Activated CD4-positive, alpha-beta T cell treated with anti-CD3 and anti-CD28 coated beads for 36 hours (primary cell): ENCODE data around the gene NUDT4. TPM values are rescaled to one million over a fixed set of nuclear protein-coding genes. Genes with fewer than 3 reads are reported as not detected.
A peak's percentile ranks its signal among the peaks of the same experiment; 100 is the strongest.
"Not testable (repeated sequence)": the region's sequence is repeated elsewhere in the genome, so short reads cannot be mapped to it uniquely, and the experiment has no call there.

Source experiments
- ATAC-seq: fragments of 200-7000 bp; cut with Tn5 transposase; one replicate; pipeline ENCODE4 v1.10.0; 2021; ENCODE audit warnings: mild to moderate bottlenecking, moderate library complexity
- CTCF ChIA-PET: fragments of 350-600 bp; sonication (Branson Sonifier 250); formaldehyde crosslinking; loops from one replicate; lab custom pipeline; 2021; ENCODE audit warnings: antibody characterized with exemption; lab: Charles Lee
- POLR2A ChIA-PET: fragments of 350-600 bp; sonication (Branson Sonifier 250); formaldehyde crosslinking; loops from one replicate; lab custom pipeline; 2021; ENCODE audit warnings: antibody characterized with exemption, inconsistent platforms; lab: Charles Lee
- DNase-seq: peaks from one replicate; pipeline ENCODE4 v3.0.0-alpha.2; 2020
- H3K27ac Mint-ChIP-seq: one replicate; pipeline ENCODE4 v1.8.0; 2021; ENCODE audit warnings: mixed read lengths
- H3K27me3 Mint-ChIP-seq: one replicate; pipeline ENCODE4 v1.8.0; 2021; ENCODE audit warnings: mixed read lengths
- H3K36me3 Mint-ChIP-seq: one replicate; pipeline ENCODE4 v1.8.0; 2021; ENCODE audit warnings: low read depth, mixed read lengths
- H3K4me1 Mint-ChIP-seq: one replicate; pipeline ENCODE4 v1.8.0; 2021; ENCODE audit warnings: mixed read lengths
- H3K4me3 Mint-ChIP-seq: one replicate; pipeline ENCODE4 v1.8.0; 2021; ENCODE audit warnings: mild to moderate bottlenecking, moderate library complexity, mixed read lengths
- H3K9me3 Mint-ChIP-seq: one replicate; pipeline ENCODE4 v1.8.0; 2021; ENCODE audit warnings: low read depth, mixed read lengths
- intact Hi-C, 2 experiments: fragments of 100-400 bp; cut with DNase I in 1 of 2; cut with micrococcal nuclease in 1 of 2; formaldehyde crosslinking; loops; one replicate each; pipeline versions ENCODE4 v1.14.2 to v1.15.1; 2022 to 2024; cut with DNase I, micrococcal nuclease
- total RNA-seq, 2 experiments: library from RNA; stranded (reverse); gene quantifications; one replicate each; pipeline ENCODE4 v1.2.3, GENCODE V29; 2021

NUDT4 gene
- total RNA-seq, 2 experiments from 2014 or later = 47.5 to 58.7 TPM

DNA sequence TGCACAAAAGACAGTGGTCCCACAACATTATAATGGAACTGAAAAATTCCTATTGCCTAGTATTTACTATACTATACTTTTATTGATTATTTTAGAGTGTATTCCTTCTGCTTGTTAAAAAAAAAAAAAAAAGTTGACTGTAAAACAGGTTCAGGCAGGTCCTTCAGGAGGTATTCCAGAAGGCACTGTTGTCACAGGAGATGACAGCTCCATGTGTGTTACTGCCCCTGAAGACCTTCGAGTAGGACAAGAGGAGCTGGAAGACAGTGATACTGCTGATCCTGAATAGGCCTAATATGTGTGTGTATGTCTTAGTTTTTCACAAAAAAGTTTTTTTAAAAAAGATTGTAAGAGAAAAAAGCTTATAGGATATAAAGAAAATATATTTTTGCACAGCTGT lies 51.7 kb downstream of the NUDT4 start:
- intact Hi-C loops = no loop called here
- CTCF ChIA-PET = interaction anchor here (0.6 to 1.3 kb wide), 3 partner anchors 10 to 674 kb away, joined by 3 to 10 read pairs (median 3); no protein-coding TSS in a partner anchor
- Mint-ChIP-seq H3K4me1 (peaks cover 82% of the 10 kb centered on the region), H3K36me3 (peaks cover 16% of the 10 kb centered on the region), H3K4me3 (no peak overlapping the region), H3K27me3 (no peaks in the 10 kb centered on the region), H3K27ac (no peak overlapping the region), H3K9me3 (no peaks in the 10 kb centered on the region)
- POLR2A ChIA-PET = interaction anchor here (0.7 kb wide), 2 partner anchors 9 to 924 kb away, joined by 3 read pairs; no protein-coding TSS in a partner anchor
- DNase-seq = no peak
- ATAC-seq = no peak

DNA sequence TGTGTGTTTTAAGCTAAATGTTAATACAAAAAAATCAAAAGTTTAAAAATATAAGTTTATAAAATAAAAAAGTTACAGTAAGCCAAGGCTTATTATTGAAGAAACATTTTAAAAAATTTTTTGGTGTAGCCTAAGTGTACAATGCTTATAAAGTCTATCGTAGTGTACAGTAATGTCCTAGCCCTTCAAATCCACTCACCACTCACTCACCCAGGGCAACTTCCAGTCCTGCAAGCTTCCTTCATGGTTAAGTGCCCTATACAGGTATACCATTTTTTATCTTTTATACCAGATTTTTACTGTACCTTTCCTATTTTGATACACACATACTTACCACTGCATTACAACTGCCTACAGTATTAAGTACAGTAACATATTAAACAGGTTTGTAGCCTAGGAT lies 52.1 kb downstream of the NUDT4 start:
- no peak for DNase-seq
- peak overlapping the region; percentile 25 for H3K27ac Mint-ChIP-seq

DNA sequence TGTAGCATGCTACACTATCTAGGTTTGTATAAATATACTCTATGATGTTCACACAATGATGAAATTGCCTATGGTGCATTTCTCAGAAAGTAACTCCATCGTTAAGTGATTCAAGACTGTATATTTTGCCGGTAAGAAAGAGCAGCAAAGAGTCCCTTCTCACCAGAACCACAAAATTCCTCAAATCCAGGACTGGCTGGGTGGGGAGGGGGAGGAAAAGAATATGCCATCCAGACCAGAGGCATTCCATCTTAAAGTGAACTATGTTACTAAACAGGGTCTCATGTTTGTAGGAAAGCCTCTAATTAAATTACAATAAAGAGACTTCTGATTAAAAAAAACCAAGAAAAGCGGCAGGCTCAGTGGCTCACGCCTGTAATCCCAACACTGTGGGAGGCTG lies 52.6 kb downstream of the NUDT4 start:
- Mint-ChIP-seq H3K9me3 (no peaks in the 10 kb centered on the region), H3K27ac (no peak overlapping the region), H3K27me3 (no peaks in the 10 kb centered on the region), H3K4me1 (peaks cover 79% of the 10 kb centered on the region), H3K36me3 (peaks cover 16% of the 10 kb centered on the region), H3K4me3 (no peak overlapping the region)
- no peak for ATAC-seq
- intact Hi-C loops = no loop called here
- DNase-seq = no peak
- POLR2A ChIA-PET = no interaction called here
- CTCF ChIA-PET = interaction anchor here (1.3 kb wide), 1 partner anchor 11 kb away, joined by 10 read pairs; no protein-coding TSS in a partner anchor

More for the DNA sequence above, 52.1 kb downstream of the NUDT4 start:
- Mint-ChIP-seq H3K36me3 (peaks cover 16% of the 10 kb centered on the region), H3K4me1 (peaks cover 79% of the 10 kb centered on the region), H3K4me3 (no peak overlapping the region), H3K9me3 (no peaks in the 10 kb centered on the region), H3K27me3 (no peaks in the 10 kb centered on the region)
- CTCF ChIA-PET = interaction anchor here (0.6 to 1.3 kb wide), 3 partner anchors 10 to 673 kb away, joined by 3 to 10 read pairs (median 3); no protein-coding TSS in a partner anchor
- no peak for ATAC-seq
- intact Hi-C loops = no loop called here
- POLR2A ChIA-PET = interaction anchor here (0.7 kb wide), 1 partner anchor 9 kb away, joined by 3 read pairs; no protein-coding TSS in a partner anchor

DNA sequence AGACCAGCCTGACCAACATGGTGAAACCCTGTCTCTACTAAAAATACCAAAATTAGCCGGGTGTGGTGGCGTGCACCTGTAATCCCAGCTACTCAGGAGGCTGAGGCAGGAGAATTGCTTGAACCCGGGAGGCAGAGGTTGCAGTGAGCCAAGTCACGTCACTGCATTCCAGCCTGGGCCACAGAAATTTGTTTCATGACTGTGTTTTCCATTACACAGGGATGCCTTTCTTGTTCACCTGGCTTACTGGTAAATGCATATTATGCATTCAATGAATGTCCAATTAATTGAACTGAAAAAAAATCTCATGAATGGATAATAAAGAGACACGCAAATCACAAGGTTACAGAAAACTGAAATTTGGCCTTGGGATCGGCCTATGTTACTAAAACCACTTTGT lies 54.3 kb downstream of the NUDT4 start:
- ATAC-seq, H3K27me3 Mint-ChIP-seq, H3K9me3 Mint-ChIP-seq, intact Hi-C loops, H3K4me3 Mint-ChIP-seq, H3K27ac Mint-ChIP-seq, DNase-seq, POLR2A ChIA-PET: not testable (repeated sequence)
- Mint-ChIP-seq H3K4me1 (peaks cover 78% of the 10 kb centered on the region), H3K36me3 (peaks cover 15% of the 10 kb centered on the region)
- CTCF ChIA-PET = interaction anchor here (0.6 to 1.9 kb wide), 3 partner anchors 12 to 29 kb away, joined by 3 to 10 read pairs (median 3); no protein-coding TSS in a partner anchor

DNA sequence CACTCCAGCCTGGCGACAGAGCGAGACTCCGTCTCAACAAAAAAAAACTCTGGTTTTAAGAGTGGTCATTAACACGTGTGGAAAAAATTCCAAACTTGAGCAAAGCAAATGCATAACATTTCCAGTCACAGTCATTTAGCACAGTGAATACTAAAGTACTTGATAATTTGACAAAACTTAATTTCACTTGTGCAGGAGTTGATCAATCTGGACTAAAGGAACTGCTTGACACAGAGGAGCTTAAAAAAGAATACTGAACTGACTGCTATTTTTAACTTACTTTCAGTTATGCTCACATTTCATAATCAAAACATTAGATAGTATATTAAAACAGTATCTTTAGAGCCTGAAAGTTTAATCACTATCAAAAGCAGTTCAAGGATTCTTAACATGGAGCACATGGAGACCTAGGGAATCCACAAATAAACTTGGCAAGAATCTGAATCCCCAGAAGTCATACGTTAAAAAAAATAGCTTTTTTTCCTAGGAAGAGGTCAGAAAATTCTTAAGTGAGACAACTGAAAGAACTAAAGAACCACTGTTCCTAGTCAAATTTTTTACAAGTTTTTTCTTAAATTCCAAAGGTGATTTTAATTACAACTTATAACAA lies 56.6 kb downstream of the NUDT4 start:
- Mint-ChIP-seq H3K27me3 (no peaks in the 10 kb centered on the region), H3K27ac (no peak overlapping the region), H3K4me1 (peaks cover 80% of the 10 kb centered on the region), H3K4me3 (no peak overlapping the region), H3K36me3 (peaks cover 19% of the 10 kb centered on the region), H3K9me3 (no peaks in the 10 kb centered on the region)
- DNase-seq (no peak), ATAC-seq (no peak)
- intact Hi-C loops = no loop called here
- POLR2A ChIA-PET = interaction anchor here (1.0 to 1.5 kb wide), 2 partner anchors 20 to 33 kb away, joined by 3 to 4 read pairs; no protein-coding TSS in a partner anchor
- CTCF ChIA-PET = interaction anchor here (1.2 to 6.3 kb wide), 2 partner anchors 12 to 14 kb away, joined by 6 to 55 read pairs; no protein-coding TSS in a partner anchor

DNA sequence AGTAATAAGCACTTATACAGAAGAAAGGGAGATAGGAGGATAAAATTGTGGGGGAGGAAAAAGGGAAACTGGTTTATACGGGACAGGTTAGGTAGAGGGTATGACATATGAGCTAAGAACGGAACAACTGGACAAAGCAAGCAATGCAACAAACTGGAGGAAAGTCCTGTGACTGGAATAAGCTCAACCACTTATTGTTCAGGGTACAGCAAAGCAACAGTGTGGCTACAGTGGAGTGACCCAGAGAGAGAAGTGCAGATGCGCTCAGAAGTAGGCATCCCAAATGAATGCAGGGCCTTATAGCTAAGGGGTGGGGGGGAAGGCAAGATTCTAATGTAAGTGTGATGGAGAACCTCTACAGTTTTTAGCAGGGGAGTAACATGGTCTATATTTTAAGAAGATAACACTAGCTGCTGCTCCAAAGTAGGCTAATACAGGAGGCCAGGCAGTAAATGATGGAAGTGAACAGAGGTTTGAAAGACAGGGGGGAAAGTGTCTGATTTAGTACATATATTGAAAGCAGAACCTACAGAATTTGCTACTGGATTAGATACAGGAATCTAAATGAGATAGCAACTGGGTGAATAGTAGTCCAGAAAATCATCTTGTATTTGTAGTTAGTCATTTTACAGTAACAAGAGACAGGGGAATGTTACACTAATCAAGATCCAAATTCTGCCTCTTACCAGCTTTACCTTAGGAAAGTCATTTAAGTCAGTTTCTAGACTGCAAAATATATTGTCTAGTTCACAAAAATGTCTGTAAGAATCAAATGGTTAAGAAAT lies 60.7 kb downstream of the NUDT4 start:
- no peak for DNase-seq
- ChIA-PET CTCF (interaction anchor here (0.8 to 6.3 kb wide), 4 partner anchors 12 to 33 kb away, joined by 3 to 55 read pairs (median 3); no protein-coding TSS in a partner anchor), POLR2A (interaction anchor here (0.6 to 1.1 kb wide), 3 partner anchors 17 to 41 kb away, joined by 3 to 7 read pairs (median 6); no protein-coding TSS in a partner anchor)
- Mint-ChIP-seq H3K36me3 (peaks cover 17% of the 10 kb centered on the region), H3K4me3 (peak overlapping the region; percentile 99), H3K9me3 (no peaks in the 10 kb centered on the region), H3K4me1 (peaks cover 79% of the 10 kb centered on the region), H3K27ac (peak overlapping the region; percentile 22), H3K27me3 (no peaks in the 10 kb centered on the region)
- ATAC-seq = no peak
- intact Hi-C loops = no loop called here

DNA sequence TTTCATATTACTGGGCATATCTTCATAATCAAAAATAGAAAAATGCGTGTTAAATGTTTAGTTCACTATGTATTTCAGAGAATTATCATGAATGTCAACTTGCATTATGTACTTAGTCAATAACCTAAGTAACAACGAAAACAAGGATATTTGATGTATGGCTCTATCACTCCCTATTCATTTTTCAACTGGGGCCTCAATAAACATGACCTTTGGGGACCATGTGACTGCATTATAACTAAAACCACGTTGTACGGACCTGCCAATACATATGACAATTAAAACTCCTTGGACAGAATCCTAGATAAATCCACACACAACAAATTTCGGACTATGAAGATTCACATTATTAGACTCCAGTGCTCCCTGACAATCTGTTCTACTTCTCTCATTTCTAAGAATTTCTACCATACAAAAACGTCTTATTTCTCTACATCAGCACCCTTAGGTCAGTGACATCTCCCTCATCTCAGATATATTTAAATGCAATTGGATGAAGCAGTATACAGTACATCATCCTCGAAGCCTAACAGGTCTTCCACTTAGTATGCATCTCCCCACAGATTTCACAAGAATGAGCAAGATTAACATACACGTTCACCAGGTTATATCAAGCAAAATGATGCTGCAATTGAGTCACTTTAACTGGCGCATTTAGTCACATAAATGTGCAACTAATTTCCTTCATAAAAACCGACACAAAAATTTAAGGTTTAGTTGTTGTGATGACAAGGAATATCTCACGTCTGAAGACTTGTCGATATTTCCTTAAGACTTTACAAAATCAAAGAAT lies 62.5 kb downstream of the NUDT4 start:
- DNase-seq (no peak), ATAC-seq (peak; percentile 5)
- ChIA-PET CTCF (interaction anchor here (6.3 kb wide), 1 partner anchor 20 kb away, joined by 55 read pairs; no protein-coding TSS in a partner anchor), POLR2A (no interaction called here)
- peaks cover 17% of the 10 kb centered on the region for H3K36me3 Mint-ChIP-seq
- peak overlapping the region; percentile 99 for H3K4me3 Mint-ChIP-seq
- peaks cover 63% of the 10 kb centered on the region for H3K4me1 Mint-ChIP-seq
- intact Hi-C loops = loop anchor here (2.0 to 10.0 kb wide), 5 partner anchors 61 to 1015 kb away; partner anchors contain the start of genes CEP83 (in 1 of the 2) and EEA1 (in 1 of the 2)
- H3K9me3 Mint-ChIP-seq = no peaks in the 10 kb centered on the region
- H3K27me3 Mint-ChIP-seq = no peaks in the 10 kb centered on the region
- H3K27ac Mint-ChIP-seq = peak overlapping the region; percentile 98

DNA sequence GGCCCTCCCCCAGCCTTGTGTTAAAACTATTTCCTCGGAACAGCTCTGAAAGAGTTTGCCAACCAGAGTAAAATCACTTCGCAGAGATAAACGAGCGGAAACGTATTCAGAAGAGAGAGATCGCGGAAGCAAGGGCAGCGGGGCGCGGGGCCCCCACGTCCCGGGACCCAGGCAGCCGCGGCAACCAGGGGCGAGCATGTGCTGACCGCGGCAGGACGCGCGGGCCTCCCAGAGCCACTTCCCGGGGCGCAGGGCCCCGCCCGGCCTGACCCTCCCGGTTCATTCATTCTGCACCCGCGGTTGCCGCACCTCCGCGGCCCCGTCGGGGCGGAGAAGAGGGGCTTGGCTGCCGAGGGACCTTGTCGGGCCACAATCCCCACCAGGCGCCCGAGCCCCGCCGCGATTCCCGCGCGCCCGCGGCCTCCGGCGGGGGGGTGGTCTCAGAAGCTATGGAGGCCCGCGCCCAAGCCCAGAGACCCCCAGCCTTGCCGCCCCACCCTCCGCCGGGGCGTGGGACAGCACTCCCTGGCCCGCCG lies 63.4 kb downstream of the NUDT4 start:
- Mint-ChIP-seq H3K4me3 (peak overlapping the region; percentile 99), H3K27me3 (no peaks in the 10 kb centered on the region), H3K27ac (peak overlapping the region; percentile 98), H3K9me3 (no peaks in the 10 kb centered on the region), H3K4me1 (peaks cover 55% of the 10 kb centered on the region), H3K36me3 (peaks cover 17% of the 10 kb centered on the region)
- POLR2A ChIA-PET = interaction anchor here (0.6 to 1.2 kb wide), 2 partner anchors 29 to 511 kb away, joined by 5 to 7 read pairs; no protein-coding TSS in a partner anchor
- intact Hi-C loops = loop anchor here (2.0 to 10.0 kb wide), 5 partner anchors 62 to 1014 kb away; partner anchors contain the start of genes CEP83 (in 1 of the 2) and EEA1 (in 1 of the 2)
- DNase-seq (peak; percentile 56), ATAC-seq (no peak)
- CTCF ChIA-PET = no interaction called here

DNA sequence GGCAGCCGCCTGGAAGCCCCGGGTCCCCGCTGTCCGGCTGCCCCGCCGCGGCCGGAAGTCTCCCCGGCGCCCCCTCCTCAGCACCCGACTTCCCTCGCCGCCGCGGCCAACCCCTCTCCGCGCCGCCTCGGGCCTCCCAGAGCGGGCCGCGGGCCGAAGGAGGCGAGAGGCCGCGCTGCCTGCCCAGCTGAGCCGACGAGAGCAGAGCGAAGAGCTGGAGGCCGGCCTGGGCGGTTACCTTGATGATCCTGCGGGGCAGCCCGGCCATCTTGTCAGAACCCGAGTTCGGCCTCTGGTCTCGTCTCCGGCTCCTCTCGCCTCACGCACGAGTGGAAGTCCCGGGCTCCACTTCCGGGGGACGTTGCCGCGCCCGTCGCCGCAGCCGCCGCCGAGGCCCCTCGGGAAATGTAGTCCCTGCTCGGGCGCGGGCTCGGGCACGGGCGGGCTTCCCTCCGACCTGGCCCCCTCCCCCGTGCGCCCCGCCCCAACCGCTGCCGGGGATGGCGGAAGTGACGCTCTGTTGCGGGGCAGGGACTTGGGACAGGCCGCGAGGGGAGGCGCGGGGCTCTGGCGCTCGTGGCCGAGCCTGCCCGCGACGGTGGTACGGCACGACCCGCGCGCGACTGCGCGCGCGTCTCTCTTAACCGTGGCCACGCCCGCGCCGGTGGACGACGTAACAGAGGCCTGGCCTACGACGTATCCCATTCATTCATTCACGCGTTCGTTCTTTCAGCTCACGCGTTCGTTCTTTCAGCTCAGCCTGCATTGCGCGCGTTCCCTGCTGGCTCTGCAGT lies 64.1 kb downstream of the NUDT4 start, which contains the start of gene UBE2N:
UBE2N (minus strand) TSS at position 331 of the 794 bp plus-strand sequence; CDS start at position 268, 63 bp downstream.
- Mint-ChIP-seq H3K4me3 (peak within 1 kb of the TSS; percentile 99), H3K4me1 (peaks cover 48% of the 10 kb centered on the region), H3K36me3 (peaks cover 17% of the 10 kb centered on the region), H3K27me3 (no peaks in the 10 kb centered on the region), H3K9me3 (no peaks in the 10 kb centered on the region), H3K27ac (peak within 1 kb of the TSS; percentile 99)
- CTCF ChIA-PET = interaction anchor here (0.6 to 1.6 kb wide), 4 partner anchors 16 to 660 kb away, joined by 3 to 6 read pairs (median 4); partner anchors contain the start of gene MRPL42
- peak; percentile 84 for ATAC-seq
- intact Hi-C loops = loop anchor here (1.0 to 10.0 kb wide), 10 partner anchors 25 to 1013 kb away; partner anchors contain the start of genes CRADD (in 2 of the 2), EEA1 (in 2 of the 2), MRPL42 (in 2 of the 2) and CEP83 (in 1 of the 2)
- DNase-seq = peak; percentile 98
- POLR2A ChIA-PET = interaction anchor here (0.6 to 1.2 kb wide), 2 partner anchors 28 to 512 kb away, joined by 5 to 7 read pairs; no protein-coding TSS in a partner anchor
